Measurements from ENCODE around the gene KCNK13. TPM values are rescaled to one million over a fixed set of nuclear protein-coding genes. Genes with fewer than 3 reads are reported as not detected.

Gene KCNK13
- total RNA-seq, 1 donor from 2014 or later: 0.10 TPM

GRCh38 chr14:90168425-90169105 is 106.8 kb downstream of the KCNK13 start:
- Mint-ChIP-seq H3K9me3 (ENCODE audit: unreplicated experiment) (no peaks in the 10 kb centered on the region), H3K27ac (ENCODE audit: unreplicated experiment) (no peak overlapping the region), H3K36me3 (ENCODE audit: low read depth, unreplicated experiment) (no peaks in the 10 kb centered on the region), H3K4me3 (ENCODE audit: unreplicated experiment) (no peak overlapping the region), H3K27me3 (ENCODE audit: unreplicated experiment) (no peaks in the 10 kb centered on the region), H3K4me1 (ENCODE audit: unreplicated experiment) (peaks cover 5% of the 10 kb centered on the region)
- TF ChIP-seq CTCF (IDR thresholded peaks at IDR 0.05; ENCODE audit: unreplicated experiment): no peak
- no peak for DNase-seq (ENCODE audit: low spot score)

- Mint-ChIP-seq H3K4me1 (ENCODE audit: unreplicated experiment) (no peaks in the 10 kb centered on the region), H3K4me3 (ENCODE audit: unreplicated experiment) (no peak overlapping the region), H3K27me3 (ENCODE audit: unreplicated experiment) (no peaks in the 10 kb centered on the region), H3K36me3 (ENCODE audit: low read depth, unreplicated experiment) (no peaks in the 10 kb centered on the region), H3K9me3 (ENCODE audit: unreplicated experiment) (no peaks in the 10 kb centered on the region), H3K27ac (ENCODE audit: unreplicated experiment) (no peak overlapping the region)
- no peak for TF ChIP-seq CTCF (IDR thresholded peaks at IDR 0.05; ENCODE audit: unreplicated experiment)
- DNase-seq (ENCODE audit: low spot score): no peak
These were observed 113.8 kb downstream of the KCNK13 start for GRCh38 chr14:90175631-90176030.

- no peaks in the 10 kb centered on the region for H3K9me3 Mint-ChIP-seq (ENCODE audit: unreplicated experiment)
- TF ChIP-seq CTCF (IDR thresholded peaks at IDR 0.05; ENCODE audit: unreplicated experiment): no peak
- H3K27me3 Mint-ChIP-seq (ENCODE audit: unreplicated experiment): no peaks in the 10 kb centered on the region
- no peaks in the 10 kb centered on the region for H3K36me3 Mint-ChIP-seq (ENCODE audit: low read depth, unreplicated experiment)
- no peak overlapping the region for H3K27ac Mint-ChIP-seq (ENCODE audit: unreplicated experiment)
- DNase-seq (ENCODE audit: low spot score): no peak
- no peak overlapping the region for H3K4me3 Mint-ChIP-seq (ENCODE audit: unreplicated experiment)
- no peaks in the 10 kb centered on the region for H3K4me1 Mint-ChIP-seq (ENCODE audit: unreplicated experiment)
These were observed 115.9 kb downstream of the KCNK13 start for GRCh38 chr14:90177539-90178189.

GRCh38 chr14:90179357-90179756 is 117.6 kb downstream of the KCNK13 start:
- Mint-ChIP-seq H3K9me3 (ENCODE audit: unreplicated experiment) (peaks cover 3% of the 10 kb centered on the region), H3K27me3 (ENCODE audit: unreplicated experiment) (peaks cover 2% of the 10 kb centered on the region), H3K36me3 (ENCODE audit: low read depth, unreplicated experiment) (no peaks in the 10 kb centered on the region), H3K4me1 (ENCODE audit: unreplicated experiment) (no peaks in the 10 kb centered on the region), H3K27ac (ENCODE audit: unreplicated experiment) (no peak overlapping the region), H3K4me3 (ENCODE audit: unreplicated experiment) (no peak overlapping the region)
- no peak for DNase-seq (ENCODE audit: low spot score)
- TF ChIP-seq CTCF (IDR thresholded peaks at IDR 0.05; ENCODE audit: unreplicated experiment): no peak
